Peyer's patch (tissue), 4 donors: Measurements from ENCODE around the gene OR56A1. TPM values are rescaled to one million over a fixed set of nuclear protein-coding genes. Genes with fewer than 3 reads are reported as not detected.

Experiments used
- DNase-seq, 3 donors: peaks; one replicate each; pipeline ENCODE4 v3.0.0-alpha.2; 2017 to 2019
- H3K27ac ChIP-seq, 4 donors: fragments of 200-600 bp; sonication (generic); one replicate each; pipeline ENCODE4 v1.5.1; 2016 to 2019
- H3K27me3 ChIP-seq, 2 donors: fragments of 200-600 bp; sonication (generic); one replicate each; pipeline ENCODE4 v1.5.1; 2019
- H3K36me3 ChIP-seq, 3 donors: fragments of 200-600 bp; sonication (generic); one replicate each; pipeline ENCODE4 v1.5.1; 2016 to 2019
- H3K4me1 ChIP-seq, 4 donors: fragments of 200-600 bp; sonication (generic); one replicate each; pipeline ENCODE4 v1.5.1; 2016 to 2019
- H3K4me3 ChIP-seq, 4 donors: fragments of 200-600 bp; sonication (generic); 1 replicate in 3 of 4; 2 replicates in 1 of 4; pipeline ENCODE4 v1.5.1; 2016 to 2019; ENCODE audit warnings: mild to moderate bottlenecking in 1 of 4
- H3K9me3 ChIP-seq, 4 donors: fragments of 200-600 bp; sonication (generic); one replicate each; pipeline ENCODE4 v1.5.1; 2016 to 2019; ENCODE audit warnings: mild to moderate bottlenecking in 1 of 4
- CTCF ChIP-seq, 6 experiments: fragments of 450-650 bp in 4 of 6; fragments of 200-600 bp in 2 of 6; sonication (generic) in 1 of 6; IDR thresholded peaks; one replicate each; pipeline ENCODE4 v1.5.1; 2017 to 2019; ENCODE audit warnings: antibody characterized with exemption in 6 of 6, mild to moderate bottlenecking in 3 of 6, moderate library complexity in 1 of 6
- POLR2A ChIP-seq, 2 donors: fragments of 450-650 bp; IDR thresholded peaks; one replicate each; pipeline ENCODE4 v1.5.1; 2017; ENCODE audit warnings: antibody characterized with exemption in 2 of 2, mild to moderate bottlenecking in 2 of 2, moderate library complexity in 2 of 2
- small RNA-seq, 2 donors: library from RNA; depleted of rRNA; stranded (forward); fragments of <200 nt; gene quantifications; one replicate each; pipeline ENCODE3, GENCODE V24; 2016
- total RNA-seq, 4 donors: library from RNA; depleted of rRNA; stranded (reverse); fragments of >200 nt; gene quantifications; one replicate each; pipeline ENCODE4 v1.1.0, GENCODE V29; 2016

OR56A1 gene
- total RNA-seq, 4 donors from 2014 or later, result not detected

- Histone ChIP-seq H3K9me3 (no peaks in the 10 kb centered on the region), H3K27ac (no peak within 1 kb of the TSS), H3K36me3 (no peaks in the 10 kb centered on the region), H3K4me1 (no peaks in the 10 kb centered on the region), H3K27me3 (no peaks in the 10 kb centered on the region), H3K4me3 (no peak within 1 kb of the TSS)
- DNase-seq, result no peak
- TF ChIP-seq POLR2A (IDR thresholded peaks at IDR 0.05), result no peak
- TF ChIP-seq CTCF (IDR thresholded peaks at IDR 0.05), result no peak
Observed at GRCh38 chr11:5986885-5987284, 43.7 kb downstream of the OR56A1 start, which contains the start of gene OR52L1. Gene OR52L1 (minus strand): TSS chr11:5986985. CDS start chr11:5986930, 55 bp downstream.

GRCh38 chr11:5983443-5983842 lies 47.1 kb downstream of the OR56A1 start:
- no peaks in the 10 kb centered on the region for H3K27me3 ChIP-seq
- no peak overlapping the region for H3K4me3 ChIP-seq
- no peaks in the 10 kb centered on the region for H3K36me3 ChIP-seq
- H3K9me3 ChIP-seq, result no peaks in the 10 kb centered on the region
- no peak for DNase-seq
- TF ChIP-seq POLR2A (IDR thresholded peaks at IDR 0.05) (no peak), CTCF (IDR thresholded peaks at IDR 0.05) (no peak)
- no peaks in the 10 kb centered on the region for H3K4me1 ChIP-seq
- no peak overlapping the region for H3K27ac ChIP-seq

DNA sequence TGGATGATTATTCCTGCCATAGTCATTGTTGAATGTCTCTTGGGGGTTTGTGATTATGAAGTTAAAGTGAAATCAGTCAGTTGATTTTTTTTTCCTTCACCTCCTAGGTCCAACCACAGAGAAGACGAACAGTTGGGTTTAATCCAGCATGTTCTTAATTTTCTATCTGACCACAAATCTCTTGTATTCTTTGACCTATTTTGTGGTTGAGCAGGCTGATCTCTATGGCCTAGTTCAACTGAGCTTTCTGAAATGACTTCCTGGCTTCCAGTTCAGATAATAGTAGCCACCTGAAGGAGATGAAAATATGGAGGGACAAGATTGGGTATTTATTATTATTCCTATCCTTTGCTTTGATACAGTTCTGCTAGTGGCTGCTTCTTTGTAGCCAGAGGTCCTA lies 57.0 kb downstream of the OR56A1 start:
- H3K4me1 ChIP-seq, result no peaks in the 10 kb centered on the region
- no peak overlapping the region for H3K27ac ChIP-seq
- no peak overlapping the region for H3K4me3 ChIP-seq
- no peak for DNase-seq
- no peaks in the 10 kb centered on the region for H3K27me3 ChIP-seq
- H3K36me3 ChIP-seq, result no peaks in the 10 kb centered on the region
- TF ChIP-seq CTCF (IDR thresholded peaks at IDR 0.05) (no peak), POLR2A (IDR thresholded peaks at IDR 0.05) (no peak)
- no peaks in the 10 kb centered on the region for H3K9me3 ChIP-seq

Small RNAs within 50 kb of the gene (small RNA-seq; reads per million reads assigned to genes)
- gene RNA5SP329, result 0 to 0.38 reads per million in 2 donors

Other genes with a start within 250 kb of the OR56A1 start
- gene OR52N5, start 247.4 kb downstream of the OR56A1 start, total RNA-seq, result not detected
- gene OR52N1, start 239.5 kb downstream of the OR56A1 start, total RNA-seq, result not detected
- not detected for gene OR52N2, start 221.8 kb downstream of the OR56A1 start, total RNA-seq
- not detected for gene OR52E6, start 188.9 kb downstream of the OR56A1 start, total RNA-seq
- not detected for gene OR52E8, start 173.1 kb downstream of the OR56A1 start, total RNA-seq
- not detected for gene OR52E4, start 150.1 kb downstream of the OR56A1 start, total RNA-seq
- not detected for gene OR52E5, start 137.6 kb downstream of the OR56A1 start, total RNA-seq
- gene OR56A3, start 88.5 kb downstream of the OR56A1 start, total RNA-seq, result not detected
- gene OR56A5, start 62.3 kb downstream of the OR56A1 start, total RNA-seq, result not detected
- gene OR52L1, start 43.8 kb downstream of the OR56A1 start, total RNA-seq, result not detected
- gene OR56A4, start 23.8 kb downstream of the OR56A1 start, total RNA-seq, result not detected
- gene OR56B4, start 76.9 kb upstream of the OR56A1 start, total RNA-seq, result not detected
- 1 to 10 TPM in 1 of 4 donors, not detected in 3; 1.7 TPM for gene OR52B2, start 139.6 kb upstream of the OR56A1 start, total RNA-seq
- gene OR52W1, start 168.5 kb upstream of the OR56A1 start, total RNA-seq, result not detected
- not detected for gene C11orf42, start 174.8 kb upstream of the OR56A1 start, total RNA-seq
- gene FHIP1B, start 203.9 kb upstream of the OR56A1 start, total RNA-seq, result 100 to 1,000 TPM; 135 to 484 (median 279) TPM
- 1 to 10 TPM in 1 of 4 donors, under 1 TPM in 1, not detected in 2; 0.85 to 1.1 TPM for gene CNGA4, start 208.3 kb upstream of the OR56A1 start, total RNA-seq
- not detected for gene CCKBR, start 229.1 kb upstream of the OR56A1 start, total RNA-seq